ENCODE data around the gene TMEM134.
A peak's percentile ranks its signal among the peaks of the same experiment; 100 is the strongest.
"Not testable (repeated sequence)": the region's sequence is repeated elsewhere in the genome, so short reads cannot be mapped to it uniquely, and the experiment has no call there.

Gene TMEM134

GRCh38 chr11:67485873-67486361 is 16.9 kb upstream of the TMEM134 start:
- DNase-seq (ENCODE audit: low read depth in 2 of 2) = peak in 1 of 2 donors; percentile 70

DNA sequence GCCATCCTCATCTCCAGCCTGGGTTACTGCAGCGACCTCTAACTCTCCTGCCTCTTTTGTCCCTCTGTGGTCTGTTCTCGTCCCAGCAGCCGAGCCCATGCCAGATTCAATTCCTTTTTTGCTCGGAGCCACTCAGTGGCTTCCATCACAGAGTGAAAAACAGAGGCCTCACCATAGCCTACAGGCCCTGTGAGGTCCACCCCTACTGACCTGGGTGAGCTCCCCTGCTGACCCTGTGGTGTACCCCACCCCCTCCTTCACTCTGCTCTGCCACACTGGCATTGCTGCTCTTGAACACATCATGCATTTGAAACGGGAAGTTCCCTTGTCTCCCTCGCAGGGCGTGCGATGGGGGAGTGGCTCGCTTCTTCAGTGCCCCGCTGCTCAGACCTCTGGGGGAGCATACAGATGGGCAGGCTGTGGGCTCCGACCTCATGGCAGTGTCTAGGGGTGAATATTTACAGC is 15.8 kb upstream of the TMEM134 start:
- DNase-seq (ENCODE audit: low read depth in 2 of 2) = peak; percentile 76 to 78

DNA sequence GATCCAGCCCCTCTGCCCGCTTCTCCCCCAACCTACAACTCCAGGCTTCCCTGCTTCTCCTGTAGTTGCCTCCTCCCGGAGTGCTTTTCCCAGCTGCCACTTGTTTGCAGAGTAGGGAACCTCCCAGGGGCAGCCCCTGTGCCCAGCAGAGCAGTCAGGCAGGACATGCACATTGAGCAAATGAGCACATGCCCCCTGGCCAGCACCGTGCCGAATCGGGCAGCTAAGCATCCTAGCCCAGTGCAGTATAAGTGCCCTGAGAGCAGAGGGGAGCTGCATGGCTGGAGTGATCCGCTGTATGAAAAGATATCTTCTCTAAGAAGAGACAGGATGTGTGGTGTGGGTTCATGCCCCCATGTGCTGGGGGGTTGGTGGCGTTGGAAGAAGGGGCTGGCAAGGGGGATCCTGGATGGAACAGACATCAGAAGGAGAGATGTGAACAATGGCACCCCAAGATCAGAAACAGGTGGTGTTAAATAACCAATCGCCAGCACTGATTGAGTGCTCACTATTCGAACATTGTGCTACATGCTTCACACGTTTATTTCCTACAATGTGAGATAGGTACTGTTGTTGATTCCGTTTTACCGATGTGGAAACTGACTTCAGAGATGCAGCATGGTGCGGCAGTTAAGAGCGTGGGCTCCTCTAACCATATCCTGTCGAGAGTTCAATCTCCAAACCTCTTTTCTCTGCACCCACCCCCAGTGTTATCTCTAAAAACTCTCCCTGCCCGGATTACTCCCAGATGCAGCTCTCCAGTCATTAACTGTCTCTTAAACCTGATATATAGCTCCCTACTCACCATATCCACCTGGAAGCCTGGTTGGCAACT is 15.0 kb upstream of the TMEM134 start:
- DNase-seq (ENCODE audit: low read depth in 2 of 2) = no peak

- DNase-seq (ENCODE audit: low read depth in 2 of 2) = peak; percentile 91 to 96
Measured at GRCh38 chr11:67482827-67483798, 14.1 kb upstream of the TMEM134 start, which contains the start of gene AIP. AIP (plus strand) TSS chr11:67483026; CDS start chr11:67483159, 133 bp downstream.

- no peak for DNase-seq (ENCODE audit: low read depth in 2 of 2)
Measured at GRCh38 chr11:67482275-67482826, 13.3 kb upstream of the TMEM134 start.

DNA sequence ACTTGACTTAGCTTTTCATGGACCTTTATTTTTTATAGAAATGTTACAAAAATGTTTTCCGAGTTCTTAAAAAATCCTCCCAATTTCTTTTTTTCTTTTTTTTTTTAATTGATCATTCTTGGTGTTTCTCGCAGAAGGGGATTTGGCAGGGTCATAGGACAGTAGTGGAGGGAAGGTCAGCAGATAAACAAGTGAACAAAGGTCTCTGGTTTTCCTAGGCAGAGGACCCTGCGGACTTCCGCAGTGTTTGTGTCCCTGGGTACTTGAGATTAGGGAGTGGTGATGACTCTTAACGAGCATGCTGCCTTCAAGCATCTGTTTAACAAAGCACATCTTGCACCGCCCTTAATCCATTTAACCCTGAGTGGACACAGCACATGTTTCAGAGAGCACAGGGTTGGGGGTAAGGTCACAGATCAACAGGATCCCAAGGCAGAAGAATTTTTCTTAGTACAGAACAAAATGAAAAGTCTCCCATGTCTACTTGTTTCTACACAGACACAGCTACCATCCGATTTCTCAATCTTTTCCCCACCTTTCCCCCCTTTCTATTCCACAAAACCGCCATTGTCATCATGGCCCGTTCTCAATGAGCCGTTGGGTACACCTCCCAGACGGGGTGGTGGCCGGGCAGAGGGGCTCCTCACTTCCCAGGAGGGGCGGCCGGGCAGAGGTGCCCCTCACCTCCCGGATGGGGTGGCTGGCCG is 8.4 kb upstream of the TMEM134 start:
- not testable (repeated sequence) for DNase-seq (ENCODE audit: low read depth in 2 of 2)

DNA sequence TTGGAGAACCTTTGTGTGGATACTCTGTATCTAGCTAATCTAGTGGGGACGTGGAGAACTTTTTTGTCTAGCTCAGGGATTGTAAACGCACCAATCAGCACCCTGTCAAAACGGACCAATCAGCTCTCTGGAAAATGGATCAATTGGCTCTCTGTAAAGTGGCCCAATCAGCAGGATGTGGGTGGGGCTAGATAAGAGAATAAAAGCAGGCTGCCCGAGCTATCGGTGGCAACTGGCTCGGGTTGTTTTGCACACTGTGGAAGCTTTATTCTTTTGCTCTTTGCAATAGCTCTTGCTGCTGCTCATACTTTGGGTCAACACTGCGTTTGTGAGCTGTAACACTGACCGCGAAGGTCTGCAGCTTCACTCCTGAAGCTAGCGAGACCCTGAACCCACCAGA is 7.6 kb upstream of the TMEM134 start:
- not testable (repeated sequence) for DNase-seq (ENCODE audit: low read depth in 2 of 2)

DNA sequence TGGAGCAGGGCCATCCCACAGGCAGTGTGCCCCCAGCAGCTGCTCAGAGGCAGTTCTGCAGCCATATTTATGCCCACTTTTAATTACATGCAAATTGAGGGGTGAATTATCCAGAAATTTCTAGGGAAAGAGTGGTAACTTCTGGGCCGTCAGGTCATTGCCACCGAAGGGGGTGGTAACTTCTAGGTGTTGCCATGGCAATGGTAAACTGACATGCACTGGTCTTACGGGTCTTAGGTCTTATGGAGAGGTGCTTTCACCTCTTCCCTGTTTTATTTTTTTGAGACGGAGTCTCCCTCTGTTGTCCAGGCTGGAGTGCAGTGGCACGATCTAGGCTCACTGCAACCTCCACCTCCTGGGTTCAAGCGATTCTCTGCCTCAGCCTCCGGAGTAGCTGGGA is 3.8 kb upstream of the TMEM134 start:
- no peak for DNase-seq (ENCODE audit: low read depth in 2 of 2)

DNA sequence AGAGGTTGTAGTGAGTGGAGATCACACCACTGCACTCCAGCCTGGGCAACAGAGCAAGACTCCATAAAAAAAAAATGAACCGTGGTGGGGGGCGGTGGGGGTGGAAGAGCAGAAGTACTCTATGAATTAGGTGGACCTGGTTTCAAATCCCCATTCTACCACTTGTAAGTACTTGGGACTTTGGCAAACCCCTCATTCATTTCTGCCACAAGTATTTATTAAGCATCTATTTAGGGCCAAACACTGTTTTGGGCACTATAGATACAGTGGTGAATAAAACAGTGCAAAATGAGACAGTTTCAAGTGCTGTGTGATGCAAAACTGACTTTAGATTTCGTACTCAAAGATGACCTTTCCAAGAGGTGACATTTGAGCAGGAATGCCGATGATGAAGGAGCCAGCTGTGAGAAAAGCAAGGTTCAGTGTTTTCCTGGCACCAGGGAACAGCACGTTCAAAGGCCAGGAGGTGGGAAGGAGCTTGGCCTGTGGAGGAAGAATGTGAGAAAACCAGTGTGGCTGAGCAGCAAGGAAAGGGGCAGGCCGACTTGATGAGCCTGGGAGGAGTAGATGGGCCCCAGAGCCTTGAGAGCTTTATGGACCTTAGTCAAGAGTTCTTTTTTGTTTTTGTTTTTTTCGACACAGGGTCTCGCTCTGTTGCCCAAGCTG is 1.4 kb upstream of the TMEM134 start:
- DNase-seq (ENCODE audit: low read depth in 2 of 2) = no peak

- no peak for DNase-seq (ENCODE audit: low read depth in 2 of 2)
Measured at GRCh38 chr11:67469508-67469811, 409 bp upstream of the TMEM134 start.

DNA sequence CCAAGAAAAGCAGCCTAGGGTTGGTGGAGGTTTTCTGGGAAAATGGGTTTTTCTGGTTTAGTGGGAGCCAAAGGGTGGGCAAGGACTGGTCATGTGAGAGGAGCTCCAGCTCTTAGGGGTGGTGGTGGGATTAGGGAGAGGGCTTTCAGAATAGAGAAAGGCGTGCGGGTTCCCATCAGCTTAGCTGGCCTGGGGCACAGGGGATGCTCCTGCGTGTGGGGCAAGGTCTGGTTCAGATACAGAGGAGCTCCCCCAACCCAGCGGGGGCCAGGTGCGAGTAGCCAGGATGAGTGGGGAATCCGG is 644 bp downstream of the TMEM134 start:
- no peak for DNase-seq (ENCODE audit: low read depth in 2 of 2)

GRCh38 chr11:67468056-67468455 is 995 bp downstream of the TMEM134 start:
- no peak for DNase-seq (ENCODE audit: low read depth in 2 of 2)

DNA sequence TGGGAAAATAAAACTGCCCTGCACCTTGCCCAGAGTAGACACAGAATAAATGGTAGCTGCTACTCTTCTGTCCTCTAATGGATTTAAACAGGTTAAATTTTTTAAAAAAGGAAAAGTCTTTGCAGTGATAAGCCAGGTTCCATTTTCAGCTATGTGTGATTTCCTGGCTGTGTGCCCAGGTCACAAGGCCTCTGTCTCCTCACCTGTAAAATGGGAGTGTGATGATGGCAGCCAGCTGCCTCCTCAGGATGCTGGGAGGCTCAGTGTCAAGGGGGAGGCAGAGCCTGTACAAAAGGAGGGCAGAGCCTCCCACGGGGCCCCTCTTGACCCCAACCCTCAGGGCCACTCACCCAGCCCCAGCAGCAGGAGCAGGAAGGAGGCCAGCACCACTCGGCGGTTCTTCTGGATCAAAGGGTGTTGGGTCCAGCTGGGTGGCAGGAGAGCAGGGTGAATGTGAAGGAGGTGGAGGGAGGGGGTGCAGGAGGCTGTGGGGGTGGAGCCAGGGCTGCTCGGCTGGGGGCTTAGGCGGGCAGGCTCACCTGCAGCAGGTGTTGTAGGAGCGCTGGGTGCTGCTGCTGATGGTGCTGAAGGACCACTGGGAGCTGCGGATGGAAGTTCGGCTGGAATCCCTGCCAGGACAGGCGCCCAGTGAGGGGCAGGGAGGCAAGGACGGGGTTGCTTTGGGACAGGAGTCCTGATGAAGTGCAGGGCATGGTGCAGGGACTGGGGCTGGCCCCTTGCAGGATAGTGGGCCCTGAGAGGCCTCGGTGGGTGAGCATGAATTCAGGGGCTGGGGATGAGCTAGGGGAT is 1.9 kb downstream of the TMEM134 start:
- DNase-seq (ENCODE audit: low read depth in 2 of 2) = no peak

DNA sequence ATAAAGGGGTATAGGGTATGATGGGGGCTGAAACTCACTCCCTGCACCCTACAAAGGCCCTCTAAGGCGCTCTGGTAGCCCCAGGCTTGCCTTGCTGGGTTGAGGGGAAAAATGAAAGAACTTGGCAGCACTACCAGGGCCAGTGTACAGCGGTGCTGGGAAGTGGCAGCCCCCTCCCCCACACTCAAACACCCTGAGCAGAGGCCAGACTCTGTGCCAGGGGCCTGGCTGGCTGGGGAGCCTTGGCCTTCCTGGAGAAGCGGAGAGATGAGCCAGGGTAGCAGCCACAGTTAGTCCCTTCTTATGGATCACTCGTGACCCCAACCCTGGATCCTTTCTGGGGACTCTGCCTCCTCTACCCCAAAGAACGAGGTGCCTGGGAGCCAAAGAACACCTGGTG is 2.7 kb downstream of the TMEM134 start:
- DNase-seq (ENCODE audit: low read depth in 2 of 2) = no peak

- not testable (repeated sequence) for DNase-seq (ENCODE audit: low read depth in 2 of 2)
Measured at GRCh38 chr11:67465530-67465929, 3.5 kb downstream of the TMEM134 start.

DNA sequence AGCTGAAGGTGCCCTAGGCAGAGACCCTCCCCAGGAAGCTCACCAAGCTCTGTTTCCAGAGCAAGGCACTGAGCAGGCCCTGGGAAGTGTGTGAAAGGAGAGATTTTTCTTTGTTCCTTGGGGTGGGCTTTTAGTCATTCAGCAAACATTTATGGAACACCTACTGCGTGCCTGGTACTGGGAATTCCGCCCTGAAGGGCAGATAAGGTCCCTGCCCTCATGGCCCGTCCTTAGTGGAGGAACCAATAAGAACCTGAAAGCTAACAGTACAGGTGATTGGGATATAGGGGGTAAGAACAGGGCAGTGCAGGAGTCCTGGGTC is 3.9 kb downstream of the TMEM134 start:
- no peak for DNase-seq (ENCODE audit: low read depth in 2 of 2)

GRCh38 chr11:67464411-67465188 is 4.5 kb downstream of the TMEM134 start:
- DNase-seq (ENCODE audit: low read depth in 2 of 2) = peak; percentile 88

- DNase-seq (ENCODE audit: low read depth in 2 of 2) = no peak
Measured at GRCh38 chr11:67463680-67464410, 5.2 kb downstream of the TMEM134 start.

GRCh38 chr11:67463186-67463585 is 5.9 kb downstream of the TMEM134 start:
- DNase-seq (ENCODE audit: low read depth in 2 of 2) = no peak
